GM19467 (cell line): ENCODE data around the gene MASP2.
A peak's percentile ranks its signal among the peaks of the same experiment; 100 is the strongest.
"Not testable (repeated sequence)": the region's sequence is repeated elsewhere in the genome, so short reads cannot be mapped to it uniquely, and the experiment has no call there.

ENCODE experiments used
- ATAC-seq: cut with Tn5 transposase; IDR thresholded peaks from one replicate; pipeline ENCODE4 v1.9.1; 2021; ENCODE audit warnings: mild to moderate bottlenecking, moderate library complexity; ENCODE audit not compliant: unreplicated experiment

MASP2 gene

DNA sequence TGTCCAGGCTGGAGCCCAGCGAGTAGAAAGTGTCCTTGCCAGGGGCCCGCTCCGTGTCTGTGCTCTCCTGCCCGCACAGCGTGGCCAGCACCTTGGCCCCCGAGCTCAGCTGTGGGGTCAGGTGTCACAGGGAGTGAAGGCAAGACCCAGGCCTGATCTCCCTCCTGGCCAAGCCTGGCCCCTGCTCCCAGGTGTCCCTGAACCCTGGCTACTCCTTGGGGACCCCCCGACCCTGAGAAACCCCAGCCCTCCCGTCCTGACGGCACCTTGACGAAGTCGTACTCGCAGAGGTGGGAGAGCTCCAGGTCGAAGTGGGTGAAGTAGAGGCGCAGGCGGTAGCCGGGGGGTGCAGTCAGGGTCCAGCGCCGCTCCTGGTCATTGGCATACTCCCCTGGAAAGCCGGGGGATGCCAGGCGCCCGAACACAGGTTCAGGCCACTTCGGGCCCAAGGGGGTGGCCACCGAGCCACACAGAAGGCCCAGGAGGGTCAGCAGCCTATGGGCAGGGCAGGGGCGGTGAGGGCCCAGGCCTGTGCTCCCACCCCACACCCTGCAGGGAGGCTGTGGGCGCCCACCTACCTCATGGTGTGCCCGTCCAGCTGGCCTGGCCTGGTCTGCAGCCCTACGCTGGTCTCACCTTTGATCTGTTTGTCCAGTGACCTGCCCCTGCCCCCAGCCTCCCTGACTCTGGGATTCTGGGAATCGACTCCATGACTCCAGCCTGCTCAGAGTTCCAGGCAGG is at the start of gene MASP2:
TSS of gene MASP2 (minus strand) at position 615 of the 741 bp plus-strand sequence. CDS start at position 583, 32 bp downstream.
- ATAC-seq = no peak

DNA sequence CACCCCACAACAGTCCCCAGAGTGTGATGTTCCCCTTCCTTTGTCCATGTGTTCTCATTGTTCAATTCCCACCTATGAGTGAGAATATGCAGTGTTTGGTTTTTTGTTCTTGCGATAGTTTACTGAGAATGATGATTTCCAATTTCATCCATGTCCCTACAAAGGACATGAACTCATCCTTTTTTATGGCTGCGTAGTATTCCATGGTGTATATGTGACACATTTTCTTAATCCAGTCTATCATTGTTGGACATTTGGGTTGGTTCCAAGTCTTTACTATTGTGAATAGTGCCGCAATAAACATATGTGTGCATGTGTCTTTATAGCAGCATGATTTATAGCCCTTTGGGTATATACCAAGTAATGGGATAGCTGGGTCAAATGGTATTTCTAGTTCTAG is 36.7 kb upstream of the MASP2 start:
- not testable (repeated sequence) for ATAC-seq

DNA sequence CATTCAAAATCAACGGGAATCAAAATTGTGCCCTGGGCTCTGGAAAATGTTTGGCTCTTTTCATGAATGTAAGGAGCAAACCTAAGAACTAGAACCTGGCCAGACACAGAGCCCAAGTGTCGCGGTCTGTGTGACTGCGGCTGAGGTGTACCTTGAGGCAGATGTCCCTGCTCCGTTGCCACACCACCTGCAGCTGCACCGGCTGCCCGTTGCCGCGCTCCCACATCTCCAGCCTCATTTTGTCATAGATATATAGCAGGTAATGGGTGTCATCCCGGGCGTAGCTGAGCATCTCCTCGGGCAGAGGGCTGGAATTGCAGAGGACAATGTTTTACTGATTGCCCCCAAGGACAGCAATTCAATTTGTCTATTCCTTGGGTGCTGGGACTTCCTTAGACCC is 33.9 kb upstream of the MASP2 start:
- no peak for ATAC-seq

DNA sequence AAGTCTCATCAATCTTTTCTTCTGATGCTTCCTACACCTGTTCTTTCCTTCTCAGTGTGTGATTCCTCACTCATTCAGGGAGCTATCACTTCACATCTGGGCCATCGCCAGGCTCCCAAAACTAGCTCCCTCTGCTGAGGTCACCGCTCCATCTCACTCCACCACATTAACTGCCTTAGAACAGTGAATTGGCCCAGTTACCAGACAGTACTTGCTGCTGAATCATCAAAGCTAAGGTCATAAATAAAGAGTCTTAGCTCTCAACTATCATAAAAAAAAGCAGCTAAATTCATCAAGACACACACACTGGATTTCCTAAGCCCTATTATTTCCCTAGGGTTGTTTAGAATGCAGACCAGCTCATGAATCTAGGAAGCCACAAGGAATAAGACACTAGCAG is 31.6 kb upstream of the MASP2 start:
- no peak for ATAC-seq

DNA sequence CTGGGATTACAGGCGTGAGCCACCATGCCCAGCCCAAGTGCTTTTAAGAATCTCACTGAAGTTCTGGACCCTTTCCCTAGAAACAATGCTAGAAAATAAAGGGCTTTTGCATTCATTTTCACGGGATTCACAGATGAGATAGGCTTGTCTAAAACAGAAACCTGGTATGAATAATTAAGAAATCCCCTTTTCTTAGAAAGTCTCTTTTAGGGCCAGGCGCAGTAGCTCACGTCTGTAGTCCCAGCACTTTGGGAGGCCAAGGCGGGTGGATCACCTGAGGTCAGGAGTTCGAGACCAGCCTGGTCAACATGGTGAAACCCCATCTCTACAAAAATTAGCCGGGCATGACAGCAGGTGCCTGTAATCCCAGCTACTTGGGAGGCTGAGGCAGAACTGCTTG is 26.4 kb upstream of the MASP2 start:
- ATAC-seq = not testable (repeated sequence)

DNA sequence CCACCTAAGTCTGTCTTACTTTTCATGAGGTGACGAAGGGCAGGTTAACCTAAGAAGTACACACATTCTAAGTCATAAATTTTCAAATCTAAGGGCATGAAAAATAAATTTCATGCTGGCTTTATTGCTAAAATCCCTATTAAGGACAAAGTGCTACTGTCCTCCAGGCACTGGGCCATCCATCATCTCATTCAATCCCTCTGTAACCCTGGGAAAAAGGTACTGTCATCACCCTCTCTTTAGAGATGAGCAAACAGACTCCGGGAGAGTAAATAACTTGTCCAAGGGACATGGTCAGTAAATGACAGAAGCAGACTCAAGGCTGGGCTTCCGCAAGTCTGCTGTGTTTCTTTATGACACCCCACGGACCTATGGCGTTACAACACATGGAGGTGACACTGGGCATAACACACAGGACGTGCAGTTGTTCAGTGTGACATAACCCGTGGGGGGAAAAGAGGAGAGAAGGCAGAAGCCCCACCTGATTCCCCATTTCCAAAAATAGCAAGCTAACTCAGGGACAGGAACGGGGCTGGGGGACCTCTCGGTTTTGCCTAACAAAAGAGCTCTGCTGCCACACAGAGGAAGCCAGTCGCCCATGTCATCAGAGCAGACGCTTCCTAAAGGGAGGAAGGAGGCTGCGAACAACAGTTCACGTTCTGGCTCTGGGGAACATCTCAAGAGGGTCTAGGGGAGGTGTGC is 25.3 kb upstream of the MASP2 start:
- no peak for ATAC-seq

DNA sequence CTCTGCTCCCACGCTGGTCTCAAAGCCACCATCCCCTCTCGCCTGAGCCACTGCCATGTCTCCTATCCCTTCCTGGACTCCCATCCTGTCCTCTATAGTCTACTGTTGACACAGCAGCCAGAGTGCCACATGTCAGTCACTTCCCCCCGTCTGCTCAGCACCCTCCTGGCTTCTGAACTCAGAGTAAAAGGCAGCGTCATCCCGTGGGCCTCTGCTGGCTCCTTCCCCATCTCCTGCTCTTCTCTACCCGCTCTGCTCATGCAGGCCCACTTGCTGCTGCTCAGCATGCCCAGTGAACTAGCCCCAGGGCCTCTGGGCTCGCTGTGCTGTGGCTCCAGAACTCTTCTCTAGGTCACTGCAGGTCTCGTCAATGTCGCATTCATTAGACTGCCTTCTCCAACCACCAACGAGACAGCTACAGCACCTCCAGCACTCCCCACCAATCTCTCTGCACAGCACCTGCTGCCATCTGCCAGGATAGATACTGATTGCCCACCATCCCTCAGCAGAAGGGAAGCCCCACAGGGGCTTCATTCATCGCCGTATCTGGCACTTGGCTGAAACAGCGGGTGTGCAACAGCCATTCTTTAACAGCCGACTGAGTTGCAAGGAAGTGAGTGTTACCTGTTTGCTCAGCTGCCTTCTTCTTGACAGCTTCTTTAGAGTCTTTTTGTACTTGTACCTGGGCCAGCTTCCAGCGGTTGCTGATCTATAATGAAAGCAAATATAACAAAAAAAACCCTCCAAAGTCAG is 24.6 kb upstream of the MASP2 start:
- no peak for ATAC-seq

DNA sequence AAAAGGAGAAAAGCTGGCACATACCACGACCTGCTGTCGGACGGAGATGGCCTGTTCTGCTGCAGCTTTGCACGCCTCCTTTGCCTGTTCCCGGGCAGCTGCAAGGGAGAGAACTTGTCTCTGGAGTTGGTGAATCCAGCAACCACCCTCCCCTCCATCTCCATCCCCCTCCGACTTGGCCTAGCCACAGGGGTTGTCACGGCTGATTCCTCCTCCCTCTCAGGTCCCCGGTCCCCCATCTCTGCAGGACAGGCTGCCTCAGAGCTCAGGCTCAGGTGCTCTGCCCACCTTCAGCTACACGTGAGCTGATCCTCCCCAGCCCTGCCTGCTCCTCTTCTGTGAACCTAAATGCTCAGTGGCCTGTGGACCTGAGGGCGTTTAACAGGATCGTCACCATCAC is 23.8 kb upstream of the MASP2 start:
- no peak for ATAC-seq

DNA sequence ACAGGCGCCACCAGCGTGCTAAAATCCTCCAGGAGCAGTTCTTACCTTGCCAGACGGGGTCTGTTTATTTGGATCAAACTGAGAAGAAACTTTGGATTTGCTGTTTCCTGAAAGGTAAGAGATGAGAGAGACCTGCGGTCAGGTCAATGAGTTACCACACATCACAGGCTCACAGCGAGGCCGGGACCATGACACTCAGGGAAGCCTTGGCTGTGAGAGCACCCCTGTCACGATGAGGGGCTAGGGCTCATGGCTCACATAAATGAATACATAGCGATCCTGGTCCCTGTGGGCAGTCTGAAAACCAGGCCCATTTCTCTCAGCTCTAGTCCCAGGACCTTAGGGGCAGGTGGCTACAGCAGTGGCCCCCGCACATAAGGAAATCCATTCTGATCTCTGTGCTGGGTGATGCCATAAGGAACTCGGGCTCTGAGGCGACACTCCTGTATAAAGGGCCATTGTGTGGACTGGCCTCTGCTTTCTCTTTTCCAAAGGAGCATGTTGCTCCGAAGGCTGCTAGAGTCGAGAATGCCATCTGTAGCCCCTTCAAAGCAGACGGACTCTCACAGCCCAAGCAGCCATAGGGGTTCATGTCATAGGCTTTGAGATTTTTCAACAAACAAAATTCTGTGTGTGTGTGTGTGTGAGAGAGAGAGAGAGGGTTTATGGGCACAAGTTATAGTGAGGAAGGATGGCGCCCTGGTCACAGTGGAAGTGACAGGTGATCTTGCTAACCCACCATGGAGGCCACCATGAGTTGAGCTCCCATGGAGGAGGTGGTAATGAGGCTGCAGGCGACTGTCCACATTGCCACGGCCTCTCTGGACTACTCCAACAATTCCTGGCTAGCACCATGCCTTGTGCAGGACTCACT is 21.8 kb upstream of the MASP2 start:
- ATAC-seq = no peak

DNA sequence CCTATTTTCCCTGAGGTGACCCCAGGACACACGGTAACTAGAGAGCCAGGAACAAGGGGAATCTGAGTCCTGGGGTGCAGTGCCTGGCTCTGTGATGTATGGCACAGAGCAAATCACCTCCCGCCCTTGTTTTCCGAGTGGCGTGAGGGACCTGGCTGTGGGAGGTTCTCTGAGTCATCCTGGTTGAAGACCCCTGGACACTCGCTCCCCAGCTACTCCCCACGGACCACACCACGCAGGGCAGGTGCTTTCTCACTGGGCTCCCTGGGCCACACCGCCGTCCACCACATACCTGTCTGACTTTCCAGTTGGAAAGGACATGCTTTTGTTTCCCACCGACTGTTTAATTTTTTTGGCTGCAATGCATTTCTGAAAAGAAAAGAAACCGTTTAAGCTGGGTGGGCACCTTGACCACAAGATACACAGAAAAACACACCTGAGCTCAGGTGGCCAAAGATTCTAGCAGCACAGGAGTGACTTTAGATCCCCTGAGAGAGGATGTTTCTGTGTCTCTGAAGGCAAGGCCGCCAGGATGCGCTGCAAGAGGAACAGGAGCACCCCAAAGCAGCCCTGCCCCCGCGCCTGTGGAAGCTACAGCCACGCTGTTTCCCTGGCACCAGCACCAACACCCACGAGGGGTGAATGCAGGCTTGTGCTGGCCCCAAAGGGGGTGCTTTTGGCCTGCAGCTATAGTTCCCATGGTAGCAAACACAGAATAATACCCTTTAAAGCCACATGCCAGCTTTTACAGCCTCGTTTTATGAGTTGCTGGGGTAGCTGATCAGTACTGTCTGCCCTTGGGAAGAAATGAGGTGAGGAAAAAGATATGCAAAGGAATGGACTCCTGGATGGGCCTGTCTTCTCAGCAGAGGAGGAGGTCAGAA is 20.9 kb upstream of the MASP2 start:
- ATAC-seq = no peak

DNA sequence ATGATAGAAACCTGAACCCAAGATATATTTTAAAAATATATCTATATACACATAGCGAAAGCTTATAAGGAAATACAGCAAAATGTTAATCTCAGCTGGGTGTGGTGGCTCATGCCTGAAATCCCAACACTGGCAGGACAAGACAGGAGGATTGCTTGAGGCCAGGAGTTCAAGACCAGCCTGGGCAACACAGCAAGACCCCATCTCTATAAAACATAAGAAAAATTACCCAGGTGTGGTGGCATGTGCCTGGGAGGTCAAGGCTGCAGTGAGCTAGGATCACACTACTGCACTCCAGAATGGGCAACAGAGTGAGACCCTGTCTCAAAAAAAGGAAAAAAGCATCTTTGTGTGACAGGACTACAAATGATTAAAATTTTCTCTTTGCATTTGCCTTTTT is 18.8 kb upstream of the MASP2 start:
- no peak for ATAC-seq

DNA sequence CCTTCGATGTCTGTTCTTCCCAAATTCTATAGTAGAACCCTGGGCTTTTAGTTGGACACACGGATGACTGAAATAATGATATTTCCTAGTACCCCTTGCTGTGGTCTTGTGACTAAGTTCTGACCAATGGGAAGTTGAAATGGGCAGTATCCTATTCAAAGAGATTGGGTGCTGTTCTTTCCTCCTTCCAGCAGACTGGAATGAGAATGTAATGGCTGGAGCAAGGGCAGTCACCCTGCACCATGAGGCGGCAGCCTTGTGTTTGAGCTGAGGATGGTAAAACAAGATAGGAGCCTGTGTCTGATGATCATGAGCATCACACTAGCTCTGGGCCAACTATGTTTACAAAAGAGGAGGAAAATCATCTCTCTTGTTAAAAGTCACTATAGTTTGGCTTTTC is 17.9 kb upstream of the MASP2 start:
- no peak for ATAC-seq

DNA sequence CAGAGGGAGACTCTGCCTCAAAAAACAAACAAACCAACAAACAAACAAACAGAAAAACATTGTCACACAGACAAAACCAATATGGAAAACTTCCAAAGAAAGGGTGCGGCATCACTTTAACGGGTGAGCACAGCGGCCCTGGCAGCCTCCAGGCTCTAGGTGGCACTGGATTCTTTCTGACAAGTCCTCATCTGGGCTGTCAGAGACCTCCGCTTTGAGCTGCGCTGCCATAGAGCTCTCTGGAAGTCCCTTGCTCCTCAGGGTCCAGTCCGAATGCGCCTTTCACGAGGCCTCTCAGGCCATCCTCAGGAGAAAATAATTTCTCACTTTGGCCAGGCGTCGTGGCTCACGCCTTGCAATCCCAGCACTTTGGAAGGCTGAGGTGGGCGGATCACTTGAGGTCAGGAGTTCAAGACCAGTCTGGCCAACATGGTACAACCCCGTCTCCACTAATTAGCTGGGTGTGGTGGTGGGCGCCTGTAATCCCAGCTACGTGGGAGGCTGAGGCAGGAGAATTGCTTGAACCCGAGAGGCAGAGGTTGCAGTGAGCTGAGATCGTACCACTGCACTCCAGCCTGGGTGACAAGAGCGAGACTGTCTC is 17.0 kb upstream of the MASP2 start:
- ATAC-seq = not testable (repeated sequence)

DNA sequence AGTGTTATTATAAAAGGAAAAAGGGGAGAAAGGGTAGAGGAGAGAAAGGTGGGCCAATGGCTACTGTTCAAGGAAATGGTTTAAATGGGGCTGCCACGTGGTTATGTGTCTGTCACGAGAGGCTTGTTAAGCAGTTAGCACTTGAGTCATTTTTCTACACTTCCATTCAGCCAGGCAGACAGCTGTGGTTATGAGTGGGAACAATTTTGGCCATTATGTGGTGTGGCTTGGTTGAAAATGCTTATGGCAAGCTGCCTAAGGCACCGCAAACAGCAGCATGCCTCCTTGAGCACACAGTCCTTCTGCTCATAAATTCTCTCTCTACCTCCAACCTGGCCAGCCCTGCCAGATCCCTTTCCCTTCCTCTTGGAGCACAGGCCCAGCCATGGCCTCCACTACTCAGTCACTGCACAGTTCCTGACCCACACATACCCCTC is 15.9 kb upstream of the MASP2 start:
- no peak for ATAC-seq

DNA sequence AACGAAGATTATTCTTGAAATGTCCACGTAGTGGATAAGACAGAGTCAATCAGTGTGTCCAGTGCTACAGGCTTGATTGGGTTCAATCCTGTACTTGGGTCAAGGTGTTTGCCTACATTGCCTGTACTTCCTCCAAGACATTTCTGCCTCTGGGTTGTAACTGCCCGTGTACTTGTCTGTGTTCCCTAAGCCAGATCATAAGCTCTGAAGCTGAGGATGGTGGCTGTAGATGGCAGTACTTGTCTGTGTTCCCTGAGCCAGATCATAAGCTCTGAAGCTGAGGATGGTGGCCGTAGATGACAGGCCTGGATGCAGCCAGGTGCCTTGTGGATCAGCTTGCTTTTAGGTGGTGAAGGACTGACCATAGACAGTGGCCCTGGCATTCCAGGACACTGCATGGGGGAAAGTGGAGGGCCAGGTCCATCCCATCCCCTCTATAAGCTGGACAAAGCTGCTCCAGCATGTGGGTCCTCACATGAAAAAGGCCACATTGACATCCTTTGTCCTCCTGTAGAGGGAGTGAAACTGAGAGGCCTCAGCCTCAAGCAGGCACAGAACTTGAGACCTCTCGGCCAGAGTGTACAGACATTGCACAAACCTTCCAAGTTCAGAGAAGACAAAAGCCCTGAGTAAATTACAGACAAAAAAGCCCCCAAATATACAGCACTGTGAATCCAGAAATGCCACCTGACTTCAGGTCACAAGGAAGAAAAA is 14.8 kb upstream of the MASP2 start:
- ATAC-seq = no peak

DNA sequence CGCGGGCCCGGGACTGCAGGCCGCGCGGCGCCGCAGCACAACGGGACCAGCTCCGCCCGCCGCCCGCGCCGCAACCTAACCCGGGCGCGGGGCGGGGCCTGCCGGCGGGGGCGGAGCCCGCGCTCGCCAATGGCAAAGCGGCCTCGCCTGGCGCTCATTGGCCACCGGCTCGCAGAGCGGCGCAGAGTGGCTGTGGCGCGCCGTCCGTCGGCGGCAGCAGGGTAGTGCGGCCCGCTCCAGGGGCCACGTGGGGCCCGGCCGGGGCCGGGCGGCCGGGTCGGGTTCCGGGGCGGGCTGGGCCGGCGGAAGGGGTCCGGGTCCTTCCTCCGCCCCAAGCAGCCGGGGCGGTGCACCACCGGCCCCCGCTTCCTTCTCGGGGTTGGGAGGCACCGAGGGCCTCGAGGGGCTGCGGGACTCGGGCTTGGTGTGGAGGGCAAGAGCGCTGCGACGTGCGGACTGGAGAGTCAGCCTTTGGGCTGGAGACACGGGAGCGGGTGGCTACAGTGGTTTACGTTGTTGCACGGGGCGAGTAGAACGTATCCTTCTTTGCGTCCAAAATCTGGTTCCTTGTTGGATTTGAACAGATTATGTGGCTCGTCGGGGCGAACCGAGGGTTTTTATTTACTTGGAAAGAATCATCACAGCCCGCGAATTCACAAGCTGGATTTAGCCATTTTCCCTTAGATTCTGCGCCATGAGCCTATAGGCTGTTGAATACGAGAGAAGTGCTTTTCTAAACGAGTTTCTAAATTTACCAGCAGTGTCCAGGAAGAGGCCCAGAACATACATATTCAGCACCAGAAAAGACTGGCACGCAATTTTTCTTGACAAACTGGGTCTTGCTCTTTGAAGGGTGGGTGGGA is 13.2 kb upstream of the MASP2 start, which contains the start of gene SRM:
TSS of gene SRM (minus strand) at position 51 of the 863 bp plus-strand sequence. CDS start 75 bp downstream, outside the sequence.
- peak; percentile 91 for ATAC-seq

DNA sequence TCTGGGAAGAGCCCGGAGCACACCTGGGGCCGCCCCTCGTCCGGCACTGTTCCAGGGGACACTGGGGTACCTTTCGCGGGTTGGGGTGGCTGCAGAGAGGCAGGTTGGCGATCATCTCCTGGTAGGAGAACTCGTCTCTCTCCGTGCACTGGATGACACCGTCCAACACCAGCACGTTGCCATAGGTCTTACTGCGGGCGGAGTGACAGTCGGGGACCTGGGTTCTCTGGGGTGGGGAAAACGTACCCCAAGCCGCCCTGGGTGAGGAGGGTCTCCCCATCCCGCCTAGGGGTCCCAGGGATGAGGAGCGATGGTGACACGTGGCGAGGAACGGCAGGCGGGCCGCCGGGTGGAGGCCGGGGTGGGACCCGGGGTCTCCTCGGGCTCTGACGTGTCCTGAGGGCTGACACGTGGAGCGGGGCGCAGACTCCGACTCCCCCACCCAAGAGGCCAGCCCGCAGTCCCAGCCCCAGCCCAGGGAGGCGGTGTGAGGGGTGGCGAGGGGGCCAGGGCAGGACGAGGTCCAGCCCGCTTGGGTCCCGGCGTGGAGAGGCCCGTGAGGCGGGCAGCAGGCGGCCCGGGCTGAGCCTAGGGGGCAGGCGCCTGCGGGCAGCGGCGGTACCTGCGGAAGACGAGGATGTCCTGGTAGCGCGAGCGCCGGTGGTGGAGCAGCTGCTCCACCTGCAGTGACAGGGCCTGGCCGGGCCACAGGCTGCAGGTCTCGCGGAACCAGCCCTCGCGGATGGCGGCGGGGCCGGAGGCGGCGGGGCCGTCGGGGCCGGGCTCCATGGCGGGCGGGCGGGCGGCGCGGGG is 12.3 kb upstream of the MASP2 start:
- peak; percentile 11 for ATAC-seq
